ENCODE results near the gene CMIP. TPM values are rescaled to one million over a fixed set of nuclear protein-coding genes. Genes with fewer than 3 reads are reported as not detected.
A peak's percentile ranks its signal among the peaks of the same experiment; 100 is the strongest.

The CMIP gene
- total RNA-seq, 3 donors from 2014 or later = 73.3 to 127 (median 79.8) TPM

DNA sequence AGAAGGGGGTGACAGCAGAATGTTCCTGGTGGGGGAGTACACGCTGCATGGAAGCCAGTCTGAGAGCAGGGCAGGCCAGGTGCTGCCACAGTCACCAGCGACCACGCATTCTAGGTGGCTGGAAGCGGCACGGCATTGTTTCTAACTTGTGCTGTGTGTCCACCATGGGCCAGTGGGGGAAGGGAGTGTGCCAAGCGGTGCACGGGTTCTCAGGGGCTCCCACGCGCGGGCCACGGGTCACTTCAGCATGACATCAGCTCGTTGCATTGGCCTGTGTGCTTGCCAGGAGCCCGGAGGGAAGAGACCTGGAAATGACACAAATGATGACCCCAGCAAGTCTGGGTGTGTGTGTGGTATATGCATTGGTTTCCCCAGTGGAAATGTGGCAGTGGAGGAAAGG, 169.6 kb downstream of the CMIP start:
- Histone ChIP-seq H3K4me1 (ENCODE audit: low read depth) (peaks cover 12% of the 10 kb centered on the region), H3K36me3 (ENCODE audit: low read depth) (no peaks in the 10 kb centered on the region), H3K4me3 (no peak overlapping the region), H3K9me3 (no peaks in the 10 kb centered on the region)
- TF ChIP-seq, protein P1, sequence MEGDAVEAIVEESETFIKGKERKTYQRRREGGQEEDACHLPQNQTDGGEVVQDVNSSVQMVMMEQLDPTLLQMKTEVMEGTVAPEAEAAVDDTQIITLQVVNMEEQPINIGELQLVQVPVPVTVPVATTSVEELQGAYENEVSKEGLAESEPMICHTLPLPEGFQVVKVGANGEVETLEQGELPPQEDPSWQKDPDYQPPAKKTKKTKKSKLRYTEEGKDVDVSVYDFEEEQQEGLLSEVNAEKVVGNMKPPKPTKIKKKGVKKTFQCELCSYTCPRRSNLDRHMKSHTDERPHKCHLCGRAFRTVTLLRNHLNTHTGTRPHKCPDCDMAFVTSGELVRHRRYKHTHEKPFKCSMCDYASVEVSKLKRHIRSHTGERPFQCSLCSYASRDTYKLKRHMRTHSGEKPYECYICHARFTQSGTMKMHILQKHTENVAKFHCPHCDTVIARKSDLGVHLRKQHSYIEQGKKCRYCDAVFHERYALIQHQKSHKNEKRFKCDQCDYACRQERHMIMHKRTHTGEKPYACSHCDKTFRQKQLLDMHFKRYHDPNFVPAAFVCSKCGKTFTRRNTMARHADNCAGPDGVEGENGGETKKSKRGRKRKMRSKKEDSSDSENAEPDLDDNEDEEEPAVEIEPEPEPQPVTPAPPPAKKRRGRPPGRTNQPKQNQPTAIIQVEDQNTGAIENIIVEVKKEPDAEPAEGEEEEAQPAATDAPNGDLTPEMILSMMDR (IDR thresholded peaks at IDR 0.05) = no peak
- no peak for ATAC-seq
- intact Hi-C loops (cut with DNase I, micrococcal nuclease) = no loop called here
- peak in 1 of 3 donors; percentile 46 for DNase-seq

DNA sequence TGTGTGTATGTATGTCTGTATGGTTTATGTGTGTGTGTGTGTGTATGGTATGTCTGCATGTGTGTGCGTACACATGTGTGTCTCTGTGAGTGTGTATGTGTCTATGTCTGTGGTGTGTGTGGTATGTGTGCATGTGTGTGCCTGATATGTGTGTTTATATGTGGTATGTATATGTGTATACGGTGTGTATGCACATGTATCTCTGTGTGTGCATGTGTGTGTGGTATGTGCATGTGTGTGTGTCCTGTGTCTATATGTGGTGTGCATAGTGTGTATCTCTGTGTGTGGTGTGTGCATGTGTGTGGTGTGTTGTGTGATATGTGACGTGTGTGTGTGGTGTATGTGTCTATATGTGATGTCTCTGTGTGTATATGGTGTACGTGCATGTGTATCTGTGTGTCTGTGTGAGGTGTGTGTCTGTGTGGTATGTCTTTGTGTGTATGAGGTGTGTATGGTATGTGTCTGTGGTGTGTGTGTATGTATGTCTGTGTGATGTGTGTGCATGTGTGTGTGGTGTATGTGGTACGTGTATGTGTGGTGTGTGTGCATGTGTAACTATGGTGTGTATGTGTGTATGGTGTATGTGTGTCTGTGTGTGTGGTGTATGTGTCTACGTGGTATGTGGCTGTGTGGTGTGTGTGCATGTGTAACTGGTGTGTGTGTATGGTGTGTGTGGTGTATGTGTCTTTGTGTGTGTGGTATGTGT, 170.2 kb downstream of the CMIP start:
- Histone ChIP-seq H3K9me3 (no peaks in the 10 kb centered on the region), H3K36me3 (ENCODE audit: low read depth) (no peaks in the 10 kb centered on the region), H3K4me3 (no peak overlapping the region), H3K4me1 (ENCODE audit: low read depth) (peaks cover 12% of the 10 kb centered on the region)
- intact Hi-C loops (cut with DNase I, micrococcal nuclease) = no loop called here
- TF ChIP-seq, protein P1 (IDR thresholded peaks at IDR 0.05) = no peak
- ATAC-seq = no peak
- DNase-seq = no peak

DNA sequence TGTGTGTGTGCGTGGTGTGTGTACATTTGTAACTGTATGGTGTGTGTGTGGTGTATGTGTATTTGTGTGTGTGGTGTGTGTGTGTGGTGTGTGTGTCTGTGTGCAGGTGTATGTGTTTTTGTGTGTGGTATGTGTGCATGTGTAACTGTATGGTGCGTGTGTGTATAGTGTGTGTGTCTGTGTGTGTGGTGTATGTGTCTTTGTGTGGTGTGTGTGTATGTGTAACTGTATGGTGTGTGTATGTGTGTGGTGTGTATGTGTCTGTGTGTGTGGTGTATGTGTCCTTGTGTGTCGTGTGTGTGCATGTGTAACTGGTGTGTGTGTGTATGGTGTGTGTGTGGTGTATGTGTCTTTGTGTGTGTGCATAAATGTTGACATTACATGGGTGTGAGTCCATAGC, 170.8 kb downstream of the CMIP start:
- H3K4me3 ChIP-seq = no peak overlapping the region
- TF ChIP-seq, protein P1 (IDR thresholded peaks at IDR 0.05) = no peak
- no peak for DNase-seq
- no peak for ATAC-seq
- H3K4me1 ChIP-seq (ENCODE audit: low read depth) = peaks cover 12% of the 10 kb centered on the region
- no peaks in the 10 kb centered on the region for H3K9me3 ChIP-seq
- no peaks in the 10 kb centered on the region for H3K36me3 ChIP-seq (ENCODE audit: low read depth)
- intact Hi-C loops (cut with DNase I, micrococcal nuclease) = no loop called here

DNA sequence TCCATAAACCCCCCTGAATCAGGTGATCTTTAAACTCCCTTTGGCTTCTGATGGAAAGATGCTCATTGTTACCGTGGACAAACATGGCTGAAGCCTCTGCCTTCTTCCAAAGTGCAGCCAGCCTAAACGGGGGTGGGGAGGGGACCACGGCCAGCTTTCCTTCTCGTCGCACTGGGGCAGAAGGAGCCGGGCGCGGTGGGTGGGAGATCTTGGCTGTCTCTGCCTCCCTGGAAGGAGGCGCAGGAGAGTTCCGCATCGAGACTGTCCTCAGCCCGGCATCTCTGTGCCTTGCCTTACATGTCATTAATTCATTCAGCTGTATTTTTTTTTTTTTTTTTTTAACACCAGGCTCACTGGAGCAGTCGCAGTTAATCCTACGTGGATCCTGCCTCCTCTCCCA, 171.2 kb downstream of the CMIP start:
- ATAC-seq (no peak), DNase-seq (peak in 1 of 3 donors; percentile 46)
- Histone ChIP-seq H3K4me3 (no peak overlapping the region), H3K36me3 (ENCODE audit: low read depth) (no peaks in the 10 kb centered on the region), H3K4me1 (ENCODE audit: low read depth) (peaks cover 12% of the 10 kb centered on the region), H3K9me3 (no peaks in the 10 kb centered on the region)
- intact Hi-C loops (cut with DNase I, micrococcal nuclease) = no loop called here
- TF ChIP-seq, protein P1 (IDR thresholded peaks at IDR 0.05) = no peak

DNA sequence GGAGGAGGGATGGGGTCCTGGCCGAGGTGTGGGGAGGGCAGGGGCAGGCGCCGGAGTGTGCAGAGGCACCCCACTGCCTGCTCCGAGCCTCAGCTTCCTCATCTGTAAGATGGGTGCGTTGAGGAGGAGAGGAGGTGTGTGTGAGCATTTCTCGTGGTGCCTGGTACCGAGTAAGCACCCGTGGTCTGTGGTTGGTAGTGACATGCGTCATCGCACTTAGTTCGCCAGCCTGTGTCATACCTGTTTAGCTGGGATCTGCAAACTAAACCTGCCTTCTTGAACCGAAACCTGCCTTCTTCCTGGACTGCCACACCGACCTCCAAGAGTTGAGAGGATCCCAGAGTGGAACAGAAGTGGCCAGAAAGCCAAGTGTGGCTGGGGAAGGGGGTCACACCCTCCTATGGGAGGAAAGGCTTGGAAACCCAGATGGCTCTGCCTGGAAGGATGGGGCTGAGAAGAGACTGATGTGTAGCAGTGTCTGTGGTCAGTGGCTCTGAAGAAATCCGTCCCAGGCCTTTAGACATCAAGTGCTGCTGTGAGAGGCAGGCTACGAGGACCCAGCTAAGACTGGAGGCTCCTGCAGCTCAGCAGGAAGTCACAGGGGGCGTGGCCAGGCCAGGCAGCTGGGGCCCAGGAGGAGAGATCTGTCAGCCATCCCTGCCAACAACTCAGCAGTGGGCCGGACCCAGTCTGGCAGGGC, 171.9 kb downstream of the CMIP start:
- TF ChIP-seq, protein P1 (IDR thresholded peaks at IDR 0.05) = no peak
- ATAC-seq = peak; percentile 75
- peak; percentile 71 to 89 (median 76) for DNase-seq
- Histone ChIP-seq H3K9me3 (no peaks in the 10 kb centered on the region), H3K4me3 (no peak overlapping the region), H3K4me1 (ENCODE audit: low read depth) (peaks cover 12% of the 10 kb centered on the region), H3K36me3 (ENCODE audit: low read depth) (no peaks in the 10 kb centered on the region)
- intact Hi-C loops (cut with DNase I, micrococcal nuclease) = no loop called here

Measured in mucosa of descending colon (tissue), 3 donors.